ENCODE measurements around the gene ZDHHC19.

ZDHHC19 gene

GRCh38 chr3:196232882-196233251 is 21.7 kb upstream of the ZDHHC19 start:
- ChIA-PET CTCF (no interaction called here), POLR2A (no interaction called here)
- no peaks in the 10 kb centered on the region for H3K4me1 ChIP-seq (ENCODE audit: control insufficient read depth, insufficient read depth, low read length)
- TF ChIP-seq ZNF621 (tag by site-specific recombination; IDR thresholded peaks at IDR 0.05): no peak
- no peak for TF ChIP-seq ELK4 (IDR thresholded peaks at IDR 0.05; ENCODE audit: borderline replicate concordance, low read depth, low read length)
- TF ChIP-seq ZFP69B (tag by site-specific recombination; IDR thresholded peaks at IDR 0.05): no peak
- TF ChIP-seq ZNF433 (tag by site-specific recombination; IDR thresholded peaks at IDR 0.05; ENCODE audit: low read depth): no peak
- no peak for TF ChIP-seq ZNF140 (tag by site-specific recombination; IDR thresholded peaks at IDR 0.05)
- no peak overlapping the region for H3K4me3 ChIP-seq (ENCODE audit: low read depth, low read length)
- H3K36me3 ChIP-seq (ENCODE audit: control insufficient read depth in 2 of 2, insufficient read depth in 1 of 2, low read length in 2 of 2): peaks cover 0 to 17% of the 10 kb centered on the region in 2 experiments; a peak in 1 of 3 replicates
- H3K9me3 ChIP-seq (ENCODE audit: control insufficient read depth, insufficient read depth, low read depth, low read length): no peaks in the 10 kb centered on the region
- no peak overlapping the region for H3K27ac ChIP-seq (ENCODE audit: extremely low read depth, low read depth, low read length)

- ChIA-PET CTCF (no interaction called here), POLR2A (no interaction called here)
- no peaks in the 10 kb centered on the region for H3K9me3 ChIP-seq (ENCODE audit: control insufficient read depth, insufficient read depth, low read depth, low read length)
- no peak overlapping the region for H3K4me3 ChIP-seq (ENCODE audit: low read depth, low read length)
- no peaks in the 10 kb centered on the region for H3K4me1 ChIP-seq (ENCODE audit: control insufficient read depth, insufficient read depth, low read length)
- no peak overlapping the region for H3K27ac ChIP-seq (ENCODE audit: extremely low read depth, low read depth, low read length)
- no peak for TF ChIP-seq ZFP3 (tag by site-specific recombination; IDR thresholded peaks at IDR 0.05; ENCODE audit: low read depth)
- TF ChIP-seq ZNF398 (tag by site-specific recombination; IDR thresholded peaks at IDR 0.05): no peak
- no peak for TF ChIP-seq ZNF580 (tag by site-specific recombination; IDR thresholded peaks at IDR 0.05)
- TF ChIP-seq KLF8 (tag by site-specific recombination; IDR thresholded peaks at IDR 0.05): no peak
- TF ChIP-seq ZBTB48 (tag by site-specific recombination; IDR thresholded peaks at IDR 0.05): no peak
- TF ChIP-seq ZNF362 (tag by site-specific recombination; IDR thresholded peaks at IDR 0.05): no peak
- no peak for TF ChIP-seq ZNF670 (tag by site-specific recombination; IDR thresholded peaks at IDR 0.05; ENCODE audit: low read depth)
- no peak for TF ChIP-seq ZNF449 (tag by site-specific recombination; IDR thresholded peaks at IDR 0.05)
- TF ChIP-seq ZNF610 (tag by site-specific recombination; IDR thresholded peaks at IDR 0.05; ENCODE audit: borderline replicate concordance): no peak
- TF ChIP-seq ZNF518A (tag by site-specific recombination; conservative IDR thresholded peaks at IDR 0.05; ENCODE audit: low read depth): no peak
- TF ChIP-seq SCRT2 (tag by site-specific recombination; IDR thresholded peaks at IDR 0.05): no peak
- no peak for TF ChIP-seq OVOL3 (tag by site-specific recombination; IDR thresholded peaks at IDR 0.05)
- TF ChIP-seq ZNF776 (tag by site-specific recombination; IDR thresholded peaks at IDR 0.05; ENCODE audit: borderline replicate concordance): no peak
- no peak for TF ChIP-seq ZNF169 (tag by site-specific recombination; IDR thresholded peaks at IDR 0.05)
- no peak for TF ChIP-seq ZNF223 (tag by site-specific recombination; IDR thresholded peaks at IDR 0.05)
- TF ChIP-seq ZNF785 (tag by site-specific recombination; IDR thresholded peaks at IDR 0.05): no peak
- TF ChIP-seq ZNF623 (tag by site-specific recombination; IDR thresholded peaks at IDR 0.05): no peak
- TF ChIP-seq ZNF214 (tag by site-specific recombination; IDR thresholded peaks at IDR 0.05; ENCODE audit: borderline replicate concordance): no peak
- H3K36me3 ChIP-seq (ENCODE audit: control insufficient read depth in 2 of 2, insufficient read depth in 1 of 2, low read length in 2 of 2): peaks cover 0 to 12% of the 10 kb centered on the region in 2 experiments; a peak in 1 of 3 replicates
Observed at GRCh38 chr3:196232154-196232881, 21.1 kb upstream of the ZDHHC19 start.

All from HEK293 (cell line).